WERI-Rb-1 (cell line): Measurements from ENCODE around the gene CHD1.

Source experiments
- DNase-seq: peaks from one replicate; pipeline ENCODE4 v3.0.0-alpha.2; 2020
- H3K27ac ChIP-seq: fragments of 250-450 bp; sonication (Bioruptor Pico); 2 replicates; pipeline ENCODE4 v1.5.1; 2020; ENCODE audit warnings: mild to moderate bottlenecking, moderate library complexity
- H3K27me3 ChIP-seq: fragments of 250-450 bp; sonication (Bioruptor Pico); 2 replicates; pipeline ENCODE4 v1.5.1; 2021; ENCODE audit warnings: mild to moderate bottlenecking, low read depth, moderate library complexity; ENCODE audit not compliant: insufficient read depth, severe bottlenecking
- H3K36me3 ChIP-seq: fragments of 250-450 bp; sonication (Bioruptor Pico); 2 replicates; pipeline ENCODE4 v1.5.1; 2020; ENCODE audit warnings: mild to moderate bottlenecking, moderate library complexity
- H3K4me3 ChIP-seq: 2 replicates; pipeline ENCODE4 v1.5.1; 2011; ENCODE audit warnings: low read depth, mild to moderate bottlenecking, control low read depth, low read length
- H3K9me3 ChIP-seq: fragments of 250-450 bp; sonication (Bioruptor Pico); 2 replicates; pipeline ENCODE4 v1.5.1; 2021; ENCODE audit warnings: mild to moderate bottlenecking, moderate library complexity; ENCODE audit not compliant: severe bottlenecking
- CTCF ChIP-seq: IDR thresholded peaks from 2 replicates; pipeline ENCODE4 v1.5.1; 2011; ENCODE audit warnings: low read depth, mild to moderate bottlenecking, control low read depth, inconsistent platforms, low read length

The CHD1 gene

GRCh38 chr5:98969400-98969799, 40.6 kb upstream of the CHD1 start:
- no peak for DNase-seq
- TF ChIP-seq CTCF = no peak

GRCh38 chr5:98968056-98968564, 39.3 kb upstream of the CHD1 start:
- peak; percentile 69 for DNase-seq
- Histone ChIP-seq H3K27ac (0 out of 2 replicates have a peak overlapping the region, but pooled peaks have one; percentile 21), H3K4me3 (no peak overlapping the region), H3K36me3 (no peaks in the 10 kb centered on the region), H3K27me3 (no peaks in the 10 kb centered on the region), H3K9me3 (peaks cover 10% of the 10 kb centered on the region)
- no peak for TF ChIP-seq CTCF

More at GRCh38 chr5:98969400-98969799, 40.6 kb upstream of the CHD1 start:
- Histone ChIP-seq H3K9me3 (peaks cover 10% of the 10 kb centered on the region), H3K27me3 (no peaks in the 10 kb centered on the region), H3K27ac (no peak overlapping the region), H3K4me3 (no peak overlapping the region), H3K36me3 (no peaks in the 10 kb centered on the region)

- DNase-seq = no peak
- H3K4me3 ChIP-seq = no peak overlapping the region
- no peaks in the 10 kb centered on the region for H3K27me3 ChIP-seq
- no peak overlapping the region for H3K27ac ChIP-seq
- no peak for TF ChIP-seq CTCF
- H3K9me3 ChIP-seq = peaks cover 10% of the 10 kb centered on the region
- H3K36me3 ChIP-seq = no peaks in the 10 kb centered on the region
These were observed 36.4 kb upstream of the CHD1 start for GRCh38 chr5:98965226-98965625.

GRCh38 chr5:98964621-98965020, 35.8 kb upstream of the CHD1 start:
- Histone ChIP-seq H3K36me3 (no peaks in the 10 kb centered on the region), H3K27ac (peak overlapping the region; percentile 52), H3K4me3 (no peak overlapping the region), H3K9me3 (peaks cover 10% of the 10 kb centered on the region), H3K27me3 (no peaks in the 10 kb centered on the region)
- TF ChIP-seq CTCF = no peak
- DNase-seq = no peak

GRCh38 chr5:98963019-98963418, 34.2 kb upstream of the CHD1 start:
- DNase-seq = no peak
- no peaks in the 10 kb centered on the region for H3K27me3 ChIP-seq
- H3K36me3 ChIP-seq = no peaks in the 10 kb centered on the region
- H3K4me3 ChIP-seq = no peak overlapping the region
- peaks cover 10% of the 10 kb centered on the region for H3K9me3 ChIP-seq
- no peak for TF ChIP-seq CTCF
- H3K27ac ChIP-seq = peak overlapping the region; percentile 61

DNA sequence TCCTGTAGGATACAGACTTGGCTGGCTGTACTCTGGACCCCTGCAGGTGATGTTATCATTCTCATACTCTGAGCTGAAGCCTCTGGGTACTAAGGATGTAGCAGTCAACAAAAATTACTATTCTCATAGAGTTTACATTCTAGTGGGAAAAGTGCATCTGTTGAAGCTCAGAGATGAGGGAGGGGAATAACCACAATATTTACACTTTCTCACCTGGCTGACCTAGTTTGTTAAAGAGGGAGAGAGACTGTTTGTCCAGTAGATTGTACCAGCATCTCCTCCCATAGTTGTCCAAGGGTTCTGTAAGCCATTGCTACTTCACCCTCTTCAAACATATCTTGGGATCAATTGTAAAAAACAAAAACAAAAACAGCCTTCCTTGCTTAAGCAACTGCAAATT, 33.8 kb upstream of the CHD1 start:
- no peak for TF ChIP-seq CTCF

More for the DNA sequence above, 33.8 kb upstream of the CHD1 start:
- Histone ChIP-seq H3K9me3 (peaks cover 10% of the 10 kb centered on the region), H3K4me3 (no peak overlapping the region), H3K36me3 (no peaks in the 10 kb centered on the region), H3K27ac (peak overlapping the region; percentile 61), H3K27me3 (no peaks in the 10 kb centered on the region)
- DNase-seq = no peak
